H9 (cell line): ENCODE measurements around the gene PLPPR2. TPM values are rescaled to one million over a fixed set of nuclear protein-coding genes. Genes with fewer than 3 reads are reported as not detected.
A peak's percentile ranks its signal among the peaks of the same experiment; 100 is the strongest.

Experiments used
- DNase-seq: peaks from one replicate; pipeline ENCODE4 v3.0.0-alpha.2; 2017
- H2AFZ ChIP-seq: one replicate; pipeline ENCODE4 v1.6.1; 2013; ENCODE audit warnings: mild to moderate bottlenecking, low read length, control low read depth, moderate library complexity
- H2AK5ac ChIP-seq: 2 replicates; pipeline ENCODE4 v1.6.1; 2013; ENCODE audit warnings: low read length, control low read depth, mixed read lengths; ENCODE audit not compliant: insufficient read length
- H2BK120ac ChIP-seq: one replicate; pipeline ENCODE4 v1.6.1; 2013; ENCODE audit warnings: low read depth, mild to moderate bottlenecking, low read length, control low read depth, inconsistent platforms; ENCODE audit not compliant: poor library complexity, severe bottlenecking
- H2BK12ac ChIP-seq: 2 replicates; pipeline ENCODE4 v1.6.1; 2013; ENCODE audit warnings: low read length, control low read depth, mixed read lengths, low read depth; ENCODE audit not compliant: insufficient read length
- H2BK15ac ChIP-seq: 2 replicates; pipeline ENCODE4 v1.6.1; 2013; ENCODE audit warnings: low read depth, low read length, control low read depth
- H2BK20ac ChIP-seq: one replicate; pipeline ENCODE4 v1.6.1; 2013; ENCODE audit warnings: low read depth, mild to moderate bottlenecking, low read length, control low read depth, inconsistent platforms; ENCODE audit not compliant: poor library complexity, severe bottlenecking
- H2BK5ac ChIP-seq: 2 replicates; pipeline ENCODE4 v1.6.1; 2013; ENCODE audit warnings: low read length, control low read depth, mixed read lengths; ENCODE audit not compliant: insufficient read length
- H3K14ac ChIP-seq: 2 replicates; pipeline ENCODE4 v1.6.1; 2013; ENCODE audit warnings: low read length, control low read depth; ENCODE audit not compliant: insufficient read depth
- H3K18ac ChIP-seq: 2 replicates; pipeline ENCODE4 v1.6.1; 2013; ENCODE audit warnings: low read depth, mild to moderate bottlenecking, mixed read lengths, low read length, control low read depth; ENCODE audit not compliant: insufficient read length
- H3K23ac ChIP-seq: 2 replicates; pipeline ENCODE4 v1.6.1; 2013; ENCODE audit warnings: low read length, control low read depth, mixed read lengths, low read depth; ENCODE audit not compliant: insufficient read length
- H3K23me2 ChIP-seq: 2 replicates; pipeline ENCODE4 v1.6.1; 2013; ENCODE audit warnings: low read depth, mild to moderate bottlenecking, mixed read lengths, low read length, control low read depth; ENCODE audit not compliant: insufficient read length, poor library complexity, severe bottlenecking
- H3K27ac ChIP-seq: 2 replicates; pipeline ENCODE4 v1.5.1; 2013; ENCODE audit warnings: low read length, control low read depth, mixed read lengths, low read depth; ENCODE audit not compliant: insufficient read length
- H3K27me3 ChIP-seq: 2 replicates; pipeline ENCODE4 v1.6.1; 2013; ENCODE audit warnings: low read length, control low read depth, inconsistent platforms; ENCODE audit not compliant: insufficient read depth
- H3K4ac ChIP-seq: 2 replicates; pipeline ENCODE4 v1.6.1; 2013; ENCODE audit warnings: low read depth, mild to moderate bottlenecking, control low read depth, inconsistent platforms, low read length, moderate library complexity
- H3K4me1 ChIP-seq: 2 replicates; pipeline ENCODE4 v1.6.1; 2013; ENCODE audit warnings: low read length, control low read depth, inconsistent platforms; ENCODE audit not compliant: insufficient read depth
- H3K4me2 ChIP-seq: 2 replicates; pipeline ENCODE4 v1.6.1; 2013; ENCODE audit warnings: low read length, control low read depth, mixed read lengths; ENCODE audit not compliant: insufficient read length, insufficient read depth
- H3K56ac ChIP-seq: 2 replicates; pipeline ENCODE4 v1.6.1; 2013; ENCODE audit warnings: low read depth, mild to moderate bottlenecking, mixed read lengths, low read length, control low read depth; ENCODE audit not compliant: insufficient read length
- H3K79me1 ChIP-seq: 2 replicates; pipeline ENCODE4 v1.6.1; 2013; ENCODE audit warnings: low read depth, mild to moderate bottlenecking, moderate library complexity, low read length, control low read depth, inconsistent platforms; ENCODE audit not compliant: insufficient read depth, poor library complexity, severe bottlenecking
- H3K79me2 ChIP-seq: 2 replicates; pipeline ENCODE4 v1.6.1; 2013; ENCODE audit warnings: low read length, control low read depth, inconsistent platforms; ENCODE audit not compliant: insufficient read depth
- H3K9ac ChIP-seq: 2 replicates; pipeline ENCODE4 v1.6.1; 2013; ENCODE audit warnings: low read length, control low read depth, mixed read lengths; ENCODE audit not compliant: insufficient read length; ENCODE audit errors: extremely low read depth
- H3K9me3 ChIP-seq: one replicate; pipeline ENCODE4 v1.6.1; 2013; ENCODE audit warnings: low read depth, low read length, inconsistent platforms; ENCODE audit not compliant: control insufficient read depth
- H3T11ph ChIP-seq: one replicate; pipeline ENCODE4 v1.6.1; 2013; ENCODE audit warnings: mild to moderate bottlenecking, low read length, control low read depth, inconsistent platforms
- H4K20me1 ChIP-seq: one replicate; pipeline ENCODE4 v1.6.1; 2013; ENCODE audit not compliant: control insufficient read depth, insufficient read length, insufficient read depth
- H4K5ac ChIP-seq: 2 replicates; pipeline ENCODE4 v1.6.1; 2013; ENCODE audit warnings: low read depth, mild to moderate bottlenecking, mixed read lengths, low read length, control low read depth; ENCODE audit not compliant: insufficient read length
- H4K8ac ChIP-seq: replicated peaks from 2 replicates; pipeline ENCODE4 v1.6.1; 2013; ENCODE audit warnings: low read length, control low read depth, mixed read lengths, low read depth; ENCODE audit not compliant: insufficient read length
- H4K91ac ChIP-seq: 2 replicates; pipeline ENCODE4 v1.6.1; 2013; ENCODE audit warnings: low read depth, mild to moderate bottlenecking, moderate library complexity, mixed read lengths, low read length, control low read depth; ENCODE audit not compliant: insufficient read length
- H3K27ac Mint-ChIP-seq, 3 experiments: 2 replicates in 2 of 3; 3 replicates in 1 of 3; pipeline ENCODE4 v1.8.0; 2020 to 2021; ENCODE audit warnings: mixed read lengths in 3 of 3, mild to moderate bottlenecking in 1 of 3, moderate library complexity in 1 of 3
- H3K27me3 Mint-ChIP-seq: 2 replicates; pipeline ENCODE4 v1.8.0; 2021; ENCODE audit warnings: low read depth, mild to moderate bottlenecking, moderate library complexity, mixed read lengths
- H3K36me3 Mint-ChIP-seq, 3 experiments: 2 replicates in 2 of 3; 3 replicates in 1 of 3; pipeline ENCODE4 v1.8.0; 2020 to 2021; ENCODE audit warnings: low read depth in 3 of 3, mixed read lengths in 3 of 3; ENCODE audit not compliant: insufficient read depth in 1 of 3
- H3K4me1 Mint-ChIP-seq, 2 experiments: 2 replicates each; pipeline ENCODE4 v1.8.0; 2020; ENCODE audit warnings: mixed read lengths in 2 of 2
- H3K4me3 Mint-ChIP-seq, 2 experiments: 2 replicates in 1 of 2; 3 replicates in 1 of 2; pipeline ENCODE4 v1.8.0; 2020 to 2021; ENCODE audit warnings: mild to moderate bottlenecking in 2 of 2, mixed read lengths in 2 of 2, moderate library complexity in 1 of 2
- H3K9me3 Mint-ChIP-seq, 2 experiments: 2 replicates in 1 of 2; 3 replicates in 1 of 2; pipeline ENCODE4 v1.8.0; 2020; ENCODE audit warnings: mild to moderate bottlenecking in 2 of 2, mixed read lengths in 2 of 2, moderate library complexity in 1 of 2
- WGBS: extraction: QIAGEN DNeasy Blood & Tissue Kit; methylation state at CpG from one replicate; pipeline ENCODE4 v1.1.7; 2013; ENCODE audit warnings: missing lambda C conversion rate, low lambda C conversion rate, mixed read lengths; ENCODE audit not compliant: insufficient read length; ENCODE audit errors: extremely low coverage; 5-methylcytosine and 5-hydroxymethylcytosine counted together
- total RNA-seq: library from RNA; stranded (reverse); gene quantifications from 2 replicates; pipeline ENCODE4 v1.2.1, GENCODE V29; 2021
- TF ChIP-seq, protein P1 (sequence below): fragments of 200-600 bp; sonication (generic); conservative IDR thresholded peaks from 3 replicates; pipeline ENCODE4 v1.8.0; 2021; ENCODE audit warnings: antibody characterized with exemption, mild to moderate bottlenecking

PLPPR2 gene
- total RNA-seq, 1 experiment from 2014 or later = 8.0 TPM

DNA sequence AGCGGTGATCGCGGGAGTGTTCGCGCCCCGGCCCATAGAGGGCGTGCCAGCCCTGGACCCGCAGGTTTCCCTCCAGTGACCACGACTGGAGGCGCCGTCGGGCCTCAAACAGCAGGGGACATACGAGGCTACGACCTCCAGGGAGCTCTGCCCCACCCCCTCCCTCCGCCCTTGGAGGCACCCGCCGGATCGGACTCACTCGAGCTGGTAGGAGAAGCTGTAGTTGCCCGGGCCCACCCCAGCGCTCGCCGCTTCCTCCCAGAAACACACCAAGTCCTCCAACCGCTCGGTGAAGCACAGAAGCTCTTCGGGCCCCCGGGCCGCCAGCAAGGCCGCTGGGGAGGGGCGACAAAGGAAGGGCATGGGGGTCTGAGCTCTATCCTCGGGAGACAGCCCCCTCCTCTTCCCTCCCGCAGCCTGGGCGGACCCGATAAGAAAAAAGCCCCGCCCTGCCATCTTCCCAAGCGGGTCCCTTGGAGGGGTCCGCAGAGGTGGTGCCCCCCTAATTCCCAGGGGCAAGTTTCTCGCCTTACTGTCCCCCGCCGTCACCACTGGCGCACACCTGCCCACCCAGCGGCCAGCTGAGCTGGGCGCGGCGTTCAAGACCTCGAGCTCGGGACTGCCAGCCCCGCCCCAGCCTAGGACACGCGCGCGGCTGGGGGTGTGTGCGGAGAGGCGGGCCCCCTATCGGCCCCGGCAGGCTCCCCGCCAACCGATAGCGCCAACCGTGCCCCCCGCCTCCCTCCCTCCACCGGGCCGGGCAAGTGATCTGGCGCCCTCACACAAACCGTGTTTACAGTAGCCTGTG is 27.9 kb downstream of the PLPPR2 start:
- Mint-ChIP-seq H3K36me3 (peaks cover 1 to 8% (median 5%) of the 10 kb centered on the region in 3 experiments; a peak in 6 of 7 replicates), H3K9me3 (no peaks in the 10 kb centered on the region), H3K4me1 (peaks cover 9 to 26% of the 10 kb centered on the region in 2 experiments), H3K27ac (peak overlapping the region in 2 of 3 experiments; percentile 79 to 84; a peak in 4 of 7 replicates), H3K27me3 (peaks cover 2% of the 10 kb centered on the region; the same call in 1 of the 2 replicates), H3K4me3 (peak overlapping the region; percentile 92 to 95)
- H3K27ac ChIP-seq = no peak overlapping the region
- no peaks in the 10 kb centered on the region for H3K27me3 ChIP-seq
- peak overlapping the region; percentile 86 for H3K4me2 ChIP-seq
- H2AK5ac ChIP-seq = no peak overlapping the region
- H3K14ac ChIP-seq = no peak overlapping the region
- no peak overlapping the region for H2AFZ ChIP-seq
- no peak overlapping the region for H3K9ac ChIP-seq
- no peak overlapping the region for H4K8ac ChIP-seq
- no peak overlapping the region for H4K91ac ChIP-seq
- no CpG with 5 or more reads among the region's 65 CpGs for WGBS
- no peak overlapping the region for H3T11ph ChIP-seq
- H2BK15ac ChIP-seq = no peak overlapping the region
- no peak overlapping the region for H3K23ac ChIP-seq
- peaks cover 18% of the 10 kb centered on the region for H3K23me2 ChIP-seq
- H2BK5ac ChIP-seq = no peak overlapping the region
- H3K79me2 ChIP-seq = no peaks in the 10 kb centered on the region
- peak; percentile 87 for DNase-seq
- no peak overlapping the region for H2BK20ac ChIP-seq
- no peaks in the 10 kb centered on the region for H3K79me1 ChIP-seq
- no peak overlapping the region for H4K5ac ChIP-seq
- H3K9me3 ChIP-seq = no peaks in the 10 kb centered on the region
- H3K4ac ChIP-seq = no peak overlapping the region
- no peak overlapping the region for H3K18ac ChIP-seq
- TF ChIP-seq, protein P1, sequence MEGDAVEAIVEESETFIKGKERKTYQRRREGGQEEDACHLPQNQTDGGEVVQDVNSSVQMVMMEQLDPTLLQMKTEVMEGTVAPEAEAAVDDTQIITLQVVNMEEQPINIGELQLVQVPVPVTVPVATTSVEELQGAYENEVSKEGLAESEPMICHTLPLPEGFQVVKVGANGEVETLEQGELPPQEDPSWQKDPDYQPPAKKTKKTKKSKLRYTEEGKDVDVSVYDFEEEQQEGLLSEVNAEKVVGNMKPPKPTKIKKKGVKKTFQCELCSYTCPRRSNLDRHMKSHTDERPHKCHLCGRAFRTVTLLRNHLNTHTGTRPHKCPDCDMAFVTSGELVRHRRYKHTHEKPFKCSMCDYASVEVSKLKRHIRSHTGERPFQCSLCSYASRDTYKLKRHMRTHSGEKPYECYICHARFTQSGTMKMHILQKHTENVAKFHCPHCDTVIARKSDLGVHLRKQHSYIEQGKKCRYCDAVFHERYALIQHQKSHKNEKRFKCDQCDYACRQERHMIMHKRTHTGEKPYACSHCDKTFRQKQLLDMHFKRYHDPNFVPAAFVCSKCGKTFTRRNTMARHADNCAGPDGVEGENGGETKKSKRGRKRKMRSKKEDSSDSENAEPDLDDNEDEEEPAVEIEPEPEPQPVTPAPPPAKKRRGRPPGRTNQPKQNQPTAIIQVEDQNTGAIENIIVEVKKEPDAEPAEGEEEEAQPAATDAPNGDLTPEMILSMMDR = peak; percentile 95
- H3K56ac ChIP-seq = no peak overlapping the region
- H2BK120ac ChIP-seq = no peak overlapping the region
- H4K20me1 ChIP-seq = peaks cover 4% of the 10 kb centered on the region
- H3K4me1 ChIP-seq = no peaks in the 10 kb centered on the region
- no peak overlapping the region for H2BK12ac ChIP-seq
